HepG2 (cell line): Measurements from ENCODE around the gene NT5C3B. TPM values are rescaled to one million over a fixed set of nuclear protein-coding genes. Genes with fewer than 3 reads are reported as not detected.

Experiments used
- ATF3 ChIP-seq: sonication (generic); formaldehyde crosslinking; IDR thresholded peaks from 2 replicates; pipeline ENCODE4 v1.4.0; 2020; ENCODE audit warnings: missing genetic modification reagents
- BORCS8-MEF2B ChIP-seq: sonication (generic); formaldehyde crosslinking; IDR thresholded peaks from 2 replicates; pipeline ENCODE4 v1.8.0; 2022; ENCODE audit warnings: mild to moderate bottlenecking, missing genetic modification reagents
- CHD4 ChIP-seq: fragments of 200-600 bp; sonication (generic); IDR thresholded peaks from 2 replicates; pipeline ENCODE4 v1.7.0; 2017; ENCODE audit warnings: mild to moderate bottlenecking, low read length, borderline replicate concordance
- DDIT3 ChIP-seq: sonication (generic); formaldehyde crosslinking; IDR thresholded peaks from 2 replicates; pipeline ENCODE4 v1.4.0; 2020; ENCODE audit warnings: mild to moderate bottlenecking, missing genetic modification reagents
- FOSL2 ChIP-seq: sonication (generic); formaldehyde crosslinking; IDR thresholded peaks from 2 replicates; pipeline ENCODE4 v1.4.0; 2020; ENCODE audit warnings: missing genetic modification reagents
- FOXA3 ChIP-seq: IDR thresholded peaks from 2 replicates; pipeline ENCODE4 v1.6.1; 2016; ENCODE audit warnings: missing genetic modification reagents, missing compliant biosample characterization
- HDAC6 ChIP-seq: fragments of 200-600 bp; sonication (generic); IDR thresholded peaks from 2 replicates; pipeline ENCODE4 v1.7.0; 2017; ENCODE audit warnings: mild to moderate bottlenecking, antibody characterized with exemption, low read length, low read depth
- HMGXB3 ChIP-seq: sonication (generic); formaldehyde crosslinking; IDR thresholded peaks from 2 replicates; pipeline ENCODE4 v1.4.0; 2020; ENCODE audit warnings: missing genetic modification reagents, borderline replicate concordance
- HNRNPK ChIP-seq: fragments of 200-400 bp; formaldehyde crosslinking; IDR thresholded peaks from 2 replicates; pipeline ENCODE4 v1.6.1; 2018; ENCODE audit warnings: low read length, low read depth, moderate library complexity, mild to moderate bottlenecking; ENCODE audit not compliant: poor library complexity, severe bottlenecking
- HOXA5 ChIP-seq: sonication (generic); formaldehyde crosslinking; IDR thresholded peaks from 2 replicates; pipeline ENCODE4 v1.4.0; 2020; ENCODE audit warnings: missing genetic modification reagents
- PAWR ChIP-seq: sonication (generic); formaldehyde crosslinking; IDR thresholded peaks from 2 replicates; pipeline ENCODE4 v1.4.0; 2020; ENCODE audit warnings: missing genetic modification reagents, mild to moderate bottlenecking, borderline replicate concordance
- RFXANK ChIP-seq: IDR thresholded peaks from 2 replicates; pipeline ENCODE4 v1.6.1; 2016
- SOX6 ChIP-seq, 2 experiments: fragments of 450-650 bp in 1 of 2; sonication (generic) in 1 of 2; formaldehyde crosslinking in 1 of 2; IDR thresholded peaks; 2 replicates each; pipeline versions ENCODE4 v1.4.0 to v1.6.1; 2017 to 2020; ENCODE audit warnings: antibody characterized with exemption in 1 of 2, mild to moderate bottlenecking in 1 of 2, missing genetic modification reagents in 1 of 2
- TCF12 ChIP-seq, 2 experiments: fragments of 450-650 bp in 1 of 2; sonication (generic) in 1 of 2; formaldehyde crosslinking in 1 of 2; IDR thresholded peaks; 2 replicates each; pipeline versions ENCODE4 v1.6.1 to v1.8.0; 2017 to 2022; ENCODE audit warnings: antibody characterized with exemption in 1 of 2, mild to moderate bottlenecking in 1 of 2, missing genetic modification reagents in 1 of 2, moderate library complexity in 1 of 2
- YEATS4 ChIP-seq: sonication (generic); formaldehyde crosslinking; IDR thresholded peaks from 2 replicates; pipeline ENCODE4 v1.4.0; 2020; ENCODE audit warnings: missing genetic modification reagents, borderline replicate concordance
- ZNF12 ChIP-seq: sonication (generic); formaldehyde crosslinking; IDR thresholded peaks from 2 replicates; pipeline ENCODE4 v1.5.0; 2020; ENCODE audit warnings: missing genetic modification reagents
- ZNF234 ChIP-seq: sonication (generic); formaldehyde crosslinking; conservative IDR thresholded peaks from 2 replicates; pipeline ENCODE4 v1.5.1; 2020; ENCODE audit warnings: mild to moderate bottlenecking, missing genetic modification reagents
- ZNF263 ChIP-seq: sonication (generic); formaldehyde crosslinking; IDR thresholded peaks from 2 replicates; pipeline ENCODE4 v1.4.0; 2020; ENCODE audit warnings: missing genetic modification reagents
- ZNF274 ChIP-seq: sonication (generic); formaldehyde crosslinking; IDR thresholded peaks from 2 replicates; pipeline ENCODE4 v1.5.1; 2020; ENCODE audit warnings: mild to moderate bottlenecking, missing genetic modification reagents
- ZNF512 ChIP-seq: sonication (generic); formaldehyde crosslinking; IDR thresholded peaks from 2 replicates; pipeline ENCODE4 v1.4.0; 2020; ENCODE audit warnings: mild to moderate bottlenecking, missing genetic modification reagents
- ZNF557 ChIP-seq: sonication (generic); formaldehyde crosslinking; IDR thresholded peaks from 2 replicates; pipeline ENCODE4 v1.4.0; 2020; ENCODE audit warnings: missing genetic modification reagents
- ZNF629 ChIP-seq: sonication (generic); formaldehyde crosslinking; conservative IDR thresholded peaks from 2 replicates; pipeline ENCODE4 v1.5.0; 2020; ENCODE audit warnings: missing genetic modification reagents
- ZNF7 ChIP-seq: IDR thresholded peaks from 2 replicates; pipeline ENCODE4 v1.6.1; 2016; ENCODE audit warnings: missing biosample characterization, missing genetic modification reagents
- polyA plus RNA-seq, 8 experiments: library from polyadenylated mRNA; depleted of rRNA in 3 of 8; stranded (reverse) in 7 of 8; unstranded in 1 of 8; fragments of >200 nt; fragmentation: Illumina TruSeq in 4 of 8; extraction: Trizol in 4 of 8; gene quantifications; 2 replicates each; pipeline versions ENCODE4 v1.2.1 to v1.2.3, GENCODE V29; 2011 to 2016; ENCODE audit warnings: low read depth in 4 of 8, missing spikeins in 1 of 8, mixed read lengths in 1 of 8; ENCODE audit not compliant: insufficient read depth in 1 of 8
- total RNA-seq, 5 experiments: library from RNA; depleted of rRNA; stranded (reverse); fragments of >200 nt; fragmentation: Illumina TruSeq; extraction: Trizol; gene quantifications; 2 replicates each; pipeline ENCODE4 v1.2.3, GENCODE V29; 2016; ENCODE audit warnings: low read depth in 1 of 5

NT5C3B gene
- total and polyA plus RNA-seq, 2 of the 13 experiments (the other 11 are each of a cell fraction or from before 2014, with no cell fraction given), result 104 to 126 TPM

GRCh38 chr17:41811549-41812380 lies 24.3 kb downstream of the NT5C3B start, which contains the start of gene P3H4 (continued):
- peak; percentile 98 for TF ChIP-seq YEATS4 (CRISPR knock-in tag)
- TF ChIP-seq HNRNPK, result no peak
- no peak for TF ChIP-seq CHD4
- peak; percentile 57; the same call in 1 of the 2 replicates for TF ChIP-seq ZNF263 (CRISPR knock-in tag)
- TF ChIP-seq FOXA3, result peak; percentile 31; the same call in 1 of the 2 replicates
- 0 out of 2 replicates have a peak, but pooled peaks have one; percentile 44 for TF ChIP-seq PAWR (CRISPR knock-in tag)
- no peak for TF ChIP-seq DDIT3 (CRISPR knock-in tag)
- TF ChIP-seq ZNF274, result peak; percentile 87
- peak; percentile 55; the same call in 1 of the 2 replicates for TF ChIP-seq ZNF629 (CRISPR knock-in tag)
- no peak for TF ChIP-seq ZNF512 (CRISPR knock-in tag)
- TF ChIP-seq BORCS8-MEF2B (CRISPR knock-in tag), result peak; percentile 86
- TF ChIP-seq HOXA5 (CRISPR knock-in tag), result peak; percentile 83; the same call in 1 of the 2 replicates
- no peak for TF ChIP-seq ZNF12
- no peak for TF ChIP-seq RFXANK (CRISPR knock-in tag)
- TF ChIP-seq ZNF7 (CRISPR knock-in tag), result no peak
- TF ChIP-seq HDAC6, result no peak
- TF ChIP-seq ZNF557 (CRISPR knock-in tag), result peak; percentile 52; the same call in 1 of the 2 replicates
- TF ChIP-seq HMGXB3 (CRISPR knock-in tag), result no peak
- TF ChIP-seq SOX6 (IDR thresholded peaks at IDR 0.05), result no peak
- peak; percentile 59 for TF ChIP-seq SOX6 (CRISPR knock-in tag; IDR thresholded peaks at IDR 0.05)
- TF ChIP-seq FOSL2 (CRISPR knock-in tag), result 0 out of 2 replicates have a peak, but pooled peaks have one; percentile 7
- 0 out of 2 replicates have a peak, but pooled peaks have one; percentile 87 for TF ChIP-seq ZNF234 (CRISPR knock-in tag)
- no peak for TF ChIP-seq TCF12 (IDR thresholded peaks at IDR 0.05)
- peak; percentile 96 for TF ChIP-seq TCF12 (CRISPR knock-in tag; IDR thresholded peaks at IDR 0.05)
- no peak for TF ChIP-seq ATF3 (CRISPR knock-in tag)
